Activated T-helper 1 cell treated with anti-CD3 and anti-CD28 coated beads, Interleukin-2, amount 50 U/mL, for 16 hours (primary cell): ENCODE measurements around the gene CFAP45.

Experiments
- DNase-seq, 2 donors: peaks; one replicate each; pipeline ENCODE4 v3.0.0-alpha.2; 2020; ENCODE audit warnings: low read depth in 1 of 2, low spot score in 1 of 2

CFAP45 gene

GRCh38 chr1:159854693-159855192 is 45.2 kb downstream of the CFAP45 start:
- peak; percentile 45 to 56 for DNase-seq

GRCh38 chr1:159854116-159854692 is 45.8 kb downstream of the CFAP45 start:
- no peak for DNase-seq

GRCh38 chr1:159853417-159854115 is 46.4 kb downstream of the CFAP45 start:
- DNase-seq: no peak

- no peak for DNase-seq
Observed at GRCh38 chr1:159851407-159851806, 48.6 kb downstream of the CFAP45 start.

- no peak for DNase-seq
Observed at GRCh38 chr1:159849626-159850366, 50.2 kb downstream of the CFAP45 start.

GRCh38 chr1:159848326-159848725 is 51.6 kb downstream of the CFAP45 start:
- no peak for DNase-seq

- DNase-seq: no peak
Observed at GRCh38 chr1:159847231-159847630, 52.7 kb downstream of the CFAP45 start.

- no peak for DNase-seq
Observed at GRCh38 chr1:159845751-159846629, 54.0 kb downstream of the CFAP45 start.

- no peak for DNase-seq
Observed at GRCh38 chr1:159843459-159843858, 56.5 kb downstream of the CFAP45 start.

- DNase-seq: no peak
Observed at GRCh38 chr1:159841749-159842148, 58.2 kb downstream of the CFAP45 start.

- no peak for DNase-seq
Observed at GRCh38 chr1:159839116-159839849, 60.7 kb downstream of the CFAP45 start.

GRCh38 chr1:159838715-159839114 is 61.2 kb downstream of the CFAP45 start:
- DNase-seq: no peak

- no peak for DNase-seq
Observed at GRCh38 chr1:159835862-159836525, 64.0 kb downstream of the CFAP45 start.

- no peak for DNase-seq
Observed at GRCh38 chr1:159835356-159835755, 64.6 kb downstream of the CFAP45 start.

- no peak for DNase-seq
Observed at GRCh38 chr1:159832309-159832708, 67.7 kb downstream of the CFAP45 start.

- DNase-seq: no peak
Observed at GRCh38 chr1:159831412-159832141, 68.4 kb downstream of the CFAP45 start.

GRCh38 chr1:159830722-159831121 is 69.2 kb downstream of the CFAP45 start:
- no peak for DNase-seq

- DNase-seq: no peak
Observed at GRCh38 chr1:159829822-159830465, 70.0 kb downstream of the CFAP45 start.

GRCh38 chr1:159829273-159829634 is 70.7 kb downstream of the CFAP45 start:
- no peak for DNase-seq
